GM11168 (cell line): ENCODE data around the gene DYNC2H1.

Experiments
- in situ Hi-C: fragments of 300-500 bp; cut with MboI; formaldehyde crosslinking; loops from one replicate; pipeline ENCODE4 v1.12.0; 2022; ENCODE audit warnings: low sequenced_read_pairs; ENCODE audit not compliant: unreplicated experiment

DYNC2H1 gene

GRCh38 chr11:103272876-103273275, 163.7 kb downstream of the DYNC2H1 start:
- in situ Hi-C loops = no loop called here

- in situ Hi-C loops = no loop called here
Measured at GRCh38 chr11:103274025-103274424, 164.8 kb downstream of the DYNC2H1 start.

DNA sequence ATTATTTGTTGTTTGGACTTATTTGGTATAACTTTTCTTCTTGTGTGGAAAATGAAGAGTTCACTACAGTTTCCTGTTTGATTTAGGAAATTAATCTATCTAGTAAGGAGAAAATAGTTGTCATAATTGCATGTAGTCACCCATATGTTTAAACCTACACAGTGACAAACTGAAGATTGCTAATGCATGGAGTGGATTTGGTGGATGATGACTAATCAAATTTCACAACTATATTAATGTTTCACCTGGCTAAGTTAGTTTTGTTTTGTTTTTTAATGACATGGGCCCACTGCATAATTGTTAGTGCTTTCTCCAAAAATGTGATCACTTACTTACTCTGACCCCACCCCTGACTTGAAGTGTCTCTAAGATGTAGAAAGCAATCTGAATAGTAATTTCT, 170.6 kb downstream of the DYNC2H1 start:
- in situ Hi-C loops = no loop called here

GRCh38 chr11:103281301-103281700, 172.1 kb downstream of the DYNC2H1 start:
- in situ Hi-C loops = no loop called here

- in situ Hi-C loops = no loop called here
Measured at GRCh38 chr11:103284260-103284659, 175.0 kb downstream of the DYNC2H1 start.

DNA sequence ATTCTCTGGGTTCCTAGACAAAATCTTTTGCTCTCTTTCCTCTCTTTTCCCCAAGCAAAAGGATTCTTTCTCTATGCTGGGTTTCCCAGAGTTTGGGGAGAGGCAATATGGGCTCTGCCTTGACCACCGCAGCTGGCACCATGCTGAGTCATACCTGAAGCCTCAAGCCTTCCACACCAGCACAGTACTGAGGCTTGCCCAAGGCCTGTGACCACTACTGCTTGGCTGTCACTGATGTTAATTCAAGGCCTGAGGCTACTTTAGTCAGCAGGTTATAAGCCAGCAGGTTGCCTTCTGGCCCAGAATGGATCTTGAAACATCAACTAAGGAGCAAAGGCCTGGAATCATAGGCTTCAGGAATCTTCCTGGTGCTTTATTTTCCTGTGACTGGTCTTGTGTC, 185.3 kb downstream of the DYNC2H1 start:
- in situ Hi-C loops = no loop called here

GRCh38 chr11:103295704-103296103, 186.5 kb downstream of the DYNC2H1 start:
- in situ Hi-C loops = no loop called here

DNA sequence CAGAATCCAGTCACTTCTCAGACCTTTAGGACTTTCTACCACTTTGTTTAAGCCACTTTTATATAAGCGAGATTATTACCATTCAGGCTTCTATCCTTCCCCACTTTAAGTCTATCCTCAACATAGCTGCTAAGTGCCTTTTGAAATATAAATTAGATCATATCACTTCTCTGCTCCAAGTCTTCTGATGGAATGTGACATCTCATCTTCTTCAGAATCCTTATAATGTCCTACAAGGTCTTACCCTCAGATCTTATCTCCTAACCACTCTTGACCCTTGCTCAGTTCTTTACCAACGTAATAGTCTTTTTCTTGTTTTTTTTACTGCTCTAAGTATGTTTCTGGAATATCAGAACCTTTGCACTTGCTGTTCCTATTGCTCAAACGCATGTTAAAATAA, 188.7 kb downstream of the DYNC2H1 start:
- in situ Hi-C loops = no loop called here

DNA sequence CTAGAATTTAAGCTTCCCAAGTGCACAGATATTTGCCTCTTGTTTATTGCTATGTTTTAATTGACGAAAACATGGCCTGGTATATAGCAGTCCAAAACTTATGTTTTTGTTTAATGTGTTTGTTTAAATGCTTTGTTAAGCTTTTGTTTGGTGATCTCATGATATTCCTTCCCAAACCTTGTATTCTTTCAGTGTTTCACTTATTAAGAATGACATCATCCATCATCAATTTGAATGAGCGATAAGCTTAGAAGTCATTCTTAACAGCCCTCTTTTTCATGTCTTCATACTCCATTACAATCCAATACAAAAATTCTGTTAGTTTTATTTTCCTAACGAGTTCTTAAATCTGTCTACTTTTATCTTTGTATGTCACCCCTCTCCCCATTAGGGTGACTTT, 206.0 kb downstream of the DYNC2H1 start:
- in situ Hi-C loops = no loop called here

DNA sequence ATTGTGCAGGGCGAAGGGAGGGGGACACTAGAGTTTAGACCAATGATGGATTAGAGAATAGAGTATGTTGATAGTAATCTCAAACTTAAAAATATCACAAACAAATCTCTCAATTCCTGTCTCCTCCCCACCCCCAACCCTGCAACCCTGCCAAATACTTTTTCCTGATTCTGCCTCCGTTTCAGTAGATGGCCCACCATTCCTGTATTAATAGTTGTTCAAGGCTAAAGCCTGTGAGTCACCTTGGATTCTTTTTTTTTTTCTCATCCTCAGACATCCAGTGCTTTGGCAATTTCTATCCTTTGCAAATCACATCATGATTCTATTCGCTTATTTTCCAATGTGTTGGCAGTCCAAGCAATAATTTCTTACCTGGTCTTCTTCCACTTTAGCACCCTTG, 207.9 kb downstream of the DYNC2H1 start:
- in situ Hi-C loops = no loop called here

GRCh38 chr11:103322821-103323220, 213.6 kb downstream of the DYNC2H1 start:
- in situ Hi-C loops = no loop called here

GRCh38 chr11:103325686-103326069, 216.5 kb downstream of the DYNC2H1 start:
- in situ Hi-C loops = no loop called here

DNA sequence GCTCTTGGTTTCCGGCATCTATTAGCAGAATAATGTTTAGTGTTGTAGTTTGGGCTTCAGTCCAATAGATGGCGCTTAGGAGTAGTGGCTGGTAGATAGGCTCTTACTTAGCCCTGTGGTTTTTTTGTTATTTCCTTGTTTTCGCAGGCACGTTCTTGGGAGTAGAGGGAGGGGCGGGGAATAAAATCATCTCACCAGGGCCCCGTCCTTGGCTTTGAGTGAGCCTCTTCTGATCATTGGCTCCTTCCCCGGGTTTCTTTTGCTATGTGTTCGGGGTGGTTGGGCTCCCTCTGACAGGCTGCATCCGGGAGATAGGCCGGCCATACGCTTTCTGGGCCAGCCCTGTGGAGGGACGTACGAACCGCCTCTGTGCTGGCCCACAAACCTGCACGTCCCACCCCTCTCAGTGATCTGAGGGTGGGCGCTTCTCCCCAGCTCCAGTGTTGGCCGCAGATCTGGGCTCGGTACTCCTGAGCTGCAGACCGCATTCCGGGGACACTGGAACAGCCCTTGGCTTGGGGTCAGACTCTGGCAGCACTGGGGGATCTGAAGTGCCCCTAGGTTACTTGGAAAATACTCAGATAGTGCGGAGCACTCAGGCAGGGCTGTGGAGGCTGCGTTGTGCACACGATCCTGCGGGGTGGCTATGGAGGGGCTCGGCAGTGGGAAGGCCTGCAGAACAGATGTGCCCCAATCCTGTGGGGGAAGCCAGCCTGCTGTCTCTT, 217.0 kb downstream of the DYNC2H1 start:
- in situ Hi-C loops = no loop called here

GRCh38 chr11:103327721-103328120, 218.5 kb downstream of the DYNC2H1 start:
- in situ Hi-C loops = no loop called here

- in situ Hi-C loops = no loop called here
Measured at GRCh38 chr11:103332409-103332808, 223.2 kb downstream of the DYNC2H1 start.

DNA sequence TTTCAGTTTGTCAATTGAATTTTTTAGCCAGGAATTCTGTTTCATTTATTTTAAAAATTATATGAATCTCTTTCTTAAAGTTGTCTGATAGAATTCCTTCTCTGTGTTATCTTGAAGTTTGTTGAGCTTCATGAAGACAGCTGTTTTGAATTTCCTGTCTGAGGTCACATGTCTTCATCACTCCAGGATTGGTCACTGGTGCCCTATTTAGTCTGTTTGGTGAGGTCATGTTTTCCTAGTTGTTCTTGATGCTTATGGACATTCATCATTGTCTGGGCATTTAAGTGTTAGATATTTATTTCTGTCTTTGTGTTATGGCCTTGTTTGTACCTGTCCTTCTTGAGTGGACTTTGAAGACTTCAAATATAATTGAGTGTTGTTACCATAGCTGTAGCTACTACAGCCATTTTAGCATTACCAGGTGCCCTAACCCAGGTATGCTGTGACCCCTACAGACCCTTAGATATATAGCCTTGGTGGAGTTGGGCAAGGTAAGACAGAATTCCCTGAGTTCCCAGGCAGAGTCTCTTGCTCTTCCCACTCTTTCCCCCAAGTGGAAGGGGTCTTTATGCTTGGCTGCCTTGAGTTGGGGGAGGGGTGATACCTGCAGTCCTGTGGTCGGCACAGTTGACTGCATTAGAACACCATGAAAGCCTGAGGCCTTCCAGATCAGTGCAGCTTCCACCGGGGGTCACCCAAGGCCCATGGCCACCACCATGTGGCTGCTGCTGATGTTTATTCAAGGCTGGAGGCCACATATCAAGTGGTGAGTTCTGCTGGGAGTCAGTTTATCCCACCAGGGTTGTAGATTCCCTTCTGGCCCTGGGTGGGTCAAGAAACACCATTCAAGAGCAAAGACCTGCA, 229.6 kb downstream of the DYNC2H1 start:
- in situ Hi-C loops = no loop called here

DNA sequence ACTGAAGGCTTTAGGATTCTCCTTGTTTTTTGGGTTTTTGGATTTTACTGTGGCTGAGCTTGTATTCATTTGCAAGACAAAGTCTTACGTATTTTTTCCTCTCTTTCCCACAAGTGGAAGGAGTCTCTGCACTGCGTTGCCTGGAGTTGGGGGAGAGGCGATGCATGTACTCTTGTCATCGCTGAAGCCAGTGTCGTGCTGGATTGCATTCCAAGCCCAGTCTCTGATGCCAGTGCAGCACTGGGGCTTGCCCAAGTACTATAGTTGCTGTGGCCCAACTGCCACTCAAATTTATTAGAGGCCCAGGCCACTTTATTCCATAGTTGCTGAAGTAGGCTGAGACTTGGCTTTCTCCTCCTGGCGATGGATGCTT, 230.2 kb downstream of the DYNC2H1 start:
- in situ Hi-C loops = no loop called here

- in situ Hi-C loops = no loop called here
Measured at GRCh38 chr11:103340956-103341355, 231.7 kb downstream of the DYNC2H1 start.

GRCh38 chr11:103344886-103345285, 235.7 kb downstream of the DYNC2H1 start:
- in situ Hi-C loops = no loop called here

GRCh38 chr11:103349595-103349994, 240.4 kb downstream of the DYNC2H1 start:
- in situ Hi-C loops = no loop called here

DNA sequence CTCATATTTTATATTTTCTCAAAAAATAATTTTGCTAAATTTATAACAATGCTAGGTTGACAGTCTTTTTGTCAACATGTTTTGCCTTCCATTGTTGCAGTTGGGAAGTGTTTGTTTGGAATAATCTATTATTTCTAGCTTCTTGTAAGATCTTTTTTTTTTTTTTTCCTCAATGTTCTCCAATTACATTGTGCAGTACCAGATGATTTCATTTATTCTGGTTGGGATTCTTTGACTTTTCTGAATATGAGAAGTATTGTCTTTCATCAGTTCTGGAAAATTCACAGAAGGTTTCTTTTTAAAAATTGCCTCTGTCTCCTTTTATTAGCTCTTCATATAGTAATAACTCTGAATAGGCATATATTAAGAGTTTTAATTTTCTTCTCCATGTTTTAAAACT, 245.4 kb downstream of the DYNC2H1 start:
- in situ Hi-C loops = no loop called here

DNA sequence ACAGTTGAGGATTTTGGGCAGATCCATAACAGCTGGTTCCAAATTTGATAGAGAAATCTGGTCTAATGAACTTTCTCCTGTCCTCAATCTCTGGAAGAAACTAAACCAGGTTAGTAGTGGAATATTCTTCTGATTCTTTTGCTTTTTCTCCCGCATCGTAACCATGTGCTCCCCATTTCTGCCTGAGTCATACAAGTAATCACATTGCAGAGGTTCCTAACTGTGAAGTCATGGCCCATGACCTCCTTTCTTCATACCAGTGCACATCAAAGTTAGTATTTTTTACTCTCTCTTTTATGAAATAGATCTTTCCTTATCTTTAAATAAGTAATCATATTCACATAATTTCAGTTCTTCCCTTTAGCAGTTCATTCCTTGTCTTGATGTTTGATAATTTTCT, 249.0 kb downstream of the DYNC2H1 start:
- in situ Hi-C loops = no loop called here
